GM12878 (cell line): ENCODE results near the gene PLXNB3.

Experiments used
- CBFB ChIP-seq: IDR thresholded peaks from 2 replicates; pipeline ENCODE4 v1.6.1; 2016; ENCODE audit warnings: antibody characterized with exemption, low read depth
- CTCF ChIP-seq, 3 experiments: IDR thresholded peaks in 2 of 3; conservative IDR thresholded peaks in 1 of 3; 2 replicates each; pipeline ENCODE4 v1.5.1; 2011; ENCODE audit warnings: low read depth in 3 of 3, low read length in 3 of 3, mild to moderate bottlenecking in 3 of 3, control low read depth in 2 of 3, moderate library complexity in 2 of 3, inconsistent platforms in 1 of 3, mixed read lengths in 1 of 3; ENCODE audit not compliant: control insufficient read depth in 2 of 3, insufficient read depth in 1 of 3; ENCODE audit errors: extremely low read depth in 1 of 3
- DPF2 ChIP-seq: fragments of 450-650 bp; IDR thresholded peaks from 2 replicates; pipeline ENCODE4 v1.6.1; 2017; ENCODE audit warnings: mild to moderate bottlenecking
- MYC ChIP-seq: IDR thresholded peaks from 2 replicates; pipeline ENCODE4 v1.6.1; 2011; ENCODE audit warnings: mild to moderate bottlenecking, low read length, moderate library complexity, inconsistent platforms; ENCODE audit not compliant: insufficient read depth, insufficient replicate concordance, insufficient read length, severe bottlenecking
- SRF ChIP-seq, 2 experiments: IDR thresholded peaks; 2 replicates each; pipeline ENCODE4 v1.6.1; 2011; ENCODE audit warnings: low read depth in 2 of 2, low read length in 2 of 2, mild to moderate bottlenecking in 1 of 2, moderate library complexity in 1 of 2

GRCh38 chrX:153765138-153766079 is 1.4 kb downstream of the PLXNB3 start:
- no peak for TF ChIP-seq CTCF (IDR thresholded peaks at IDR 0.05 in 2 of 3, conservative IDR thresholded peaks at IDR 0.05 in 1 of 3; ENCODE audit: control insufficient read depth in 2 of 3, extremely low read depth in 1 of 3, insufficient read depth in 1 of 3, low read depth in 3 of 3, low read length in 3 of 3)
- TF ChIP-seq SRF (IDR thresholded peaks at IDR 0.05; ENCODE audit: low read depth in 2 of 2, low read length in 2 of 2): no peak
- no peak for TF ChIP-seq CBFB
- TF ChIP-seq MYC: no peak
- TF ChIP-seq DPF2: no peak
